ENCODE data around the gene RASAL2.
A peak's percentile ranks its signal among the peaks of the same experiment; 100 is the strongest.

DNA sequence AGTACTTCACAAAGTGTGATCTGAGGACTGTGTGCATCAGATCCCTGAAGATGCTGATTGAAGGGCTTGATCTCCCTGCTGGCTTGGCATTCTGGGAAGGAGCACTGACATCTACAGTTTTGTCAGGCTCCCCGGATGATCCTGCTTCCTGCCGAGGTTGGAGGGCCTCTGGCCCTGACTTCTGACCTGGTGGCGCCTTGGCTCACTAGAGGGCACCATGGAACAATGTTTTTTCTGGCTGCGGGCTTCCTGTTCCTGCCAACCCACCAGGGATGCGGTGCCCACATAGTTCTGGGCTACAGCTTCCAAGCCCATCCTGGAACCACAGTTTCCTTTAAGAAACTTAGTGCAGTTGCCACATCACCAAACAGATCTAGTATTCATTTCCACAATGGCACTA is 38.8 kb upstream of the RASAL2 start:
- TF ChIP-seq, protein P1, sequence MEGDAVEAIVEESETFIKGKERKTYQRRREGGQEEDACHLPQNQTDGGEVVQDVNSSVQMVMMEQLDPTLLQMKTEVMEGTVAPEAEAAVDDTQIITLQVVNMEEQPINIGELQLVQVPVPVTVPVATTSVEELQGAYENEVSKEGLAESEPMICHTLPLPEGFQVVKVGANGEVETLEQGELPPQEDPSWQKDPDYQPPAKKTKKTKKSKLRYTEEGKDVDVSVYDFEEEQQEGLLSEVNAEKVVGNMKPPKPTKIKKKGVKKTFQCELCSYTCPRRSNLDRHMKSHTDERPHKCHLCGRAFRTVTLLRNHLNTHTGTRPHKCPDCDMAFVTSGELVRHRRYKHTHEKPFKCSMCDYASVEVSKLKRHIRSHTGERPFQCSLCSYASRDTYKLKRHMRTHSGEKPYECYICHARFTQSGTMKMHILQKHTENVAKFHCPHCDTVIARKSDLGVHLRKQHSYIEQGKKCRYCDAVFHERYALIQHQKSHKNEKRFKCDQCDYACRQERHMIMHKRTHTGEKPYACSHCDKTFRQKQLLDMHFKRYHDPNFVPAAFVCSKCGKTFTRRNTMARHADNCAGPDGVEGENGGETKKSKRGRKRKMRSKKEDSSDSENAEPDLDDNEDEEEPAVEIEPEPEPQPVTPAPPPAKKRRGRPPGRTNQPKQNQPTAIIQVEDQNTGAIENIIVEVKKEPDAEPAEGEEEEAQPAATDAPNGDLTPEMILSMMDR (IDR thresholded peaks at IDR 0.05 in 8 of 11, conservative IDR thresholded peaks at IDR 0.05 in 3 of 11) = peak in 1 of 11 experiments; percentile 14
- no peak for TF ChIP-seq POLR2A (IDR thresholded peaks at IDR 0.05)

Data from spleen (tissue), 7 donors.